ENCODE results near the gene MSANTD2.
"Not testable (repeated sequence)": the region's sequence is repeated elsewhere in the genome, so short reads cannot be mapped to it uniquely, and the experiment has no call there.

The MSANTD2 gene

GRCh38 chr11:124788521-124788920 is 11.7 kb downstream of the MSANTD2 start:
- DNase-seq (ENCODE audit: extremely low spot score), result no peak
- ChIA-PET POLR2A (no interaction called here), CTCF (no interaction called here)
- TF ChIP-seq BHLHE40 (IDR thresholded peaks at IDR 0.05; ENCODE audit: borderline replicate concordance), result no peak
- TF ChIP-seq HDGF (IDR thresholded peaks at IDR 0.05; ENCODE audit: borderline replicate concordance), result no peak
- no peak for TF ChIP-seq LEF1 (IDR thresholded peaks at IDR 0.05; ENCODE audit: borderline replicate concordance)
- no peak for TF ChIP-seq FOXM1 (IDR thresholded peaks at IDR 0.05; ENCODE audit: borderline replicate concordance)
- no peak for TF ChIP-seq ELF4 (IDR thresholded peaks at IDR 0.05)
- no peak for TF ChIP-seq ARNT (IDR thresholded peaks at IDR 0.05)

GRCh38 chr11:124784051-124784450 is 16.2 kb downstream of the MSANTD2 start:
- POLR2A ChIA-PET, result no interaction called here
- no peak for TF ChIP-seq FOXA1 (IDR thresholded peaks at IDR 0.05)
- TF ChIP-seq LEF1 (IDR thresholded peaks at IDR 0.05; ENCODE audit: borderline replicate concordance), result no peak
- no peak for TF ChIP-seq ZNF384 (IDR thresholded peaks at IDR 0.05)
- TF ChIP-seq SP1 (IDR thresholded peaks at IDR 0.05), result no peak
- TF ChIP-seq L3MBTL2 (conservative IDR thresholded peaks at IDR 0.05), result no peak
- TF ChIP-seq SUZ12 (IDR thresholded peaks at IDR 0.05), result no peak
- TF ChIP-seq TARDBP (IDR thresholded peaks at IDR 0.05), result no peak
- TF ChIP-seq FOXM1 (IDR thresholded peaks at IDR 0.05; ENCODE audit: borderline replicate concordance), result no peak
- TF ChIP-seq BHLHE40 (IDR thresholded peaks at IDR 0.05; ENCODE audit: borderline replicate concordance), result no peak
- TF ChIP-seq FOXK2 (IDR thresholded peaks at IDR 0.05), result no peak
- no peak for TF ChIP-seq HDGF (IDR thresholded peaks at IDR 0.05; ENCODE audit: borderline replicate concordance)
- TF ChIP-seq NFRKB (IDR thresholded peaks at IDR 0.05), result no peak
- TF ChIP-seq CTBP1 (IDR thresholded peaks at IDR 0.05; ENCODE audit: borderline replicate concordance), result no peak
- TF ChIP-seq, protein P1, sequence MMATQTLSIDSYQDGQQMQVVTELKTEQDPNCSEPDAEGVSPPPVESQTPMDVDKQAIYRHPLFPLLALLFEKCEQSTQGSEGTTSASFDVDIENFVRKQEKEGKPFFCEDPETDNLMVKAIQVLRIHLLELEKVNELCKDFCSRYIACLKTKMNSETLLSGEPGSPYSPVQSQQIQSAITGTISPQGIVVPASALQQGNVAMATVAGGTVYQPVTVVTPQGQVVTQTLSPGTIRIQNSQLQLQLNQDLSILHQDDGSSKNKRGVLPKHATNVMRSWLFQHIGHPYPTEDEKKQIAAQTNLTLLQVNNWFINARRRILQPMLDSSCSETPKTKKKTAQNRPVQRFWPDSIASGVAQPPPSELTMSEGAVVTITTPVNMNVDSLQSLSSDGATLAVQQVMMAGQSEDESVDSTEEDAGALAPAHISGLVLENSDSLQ (IDR thresholded peaks at IDR 0.05), result no peak
- no peak for TF ChIP-seq ELF4 (IDR thresholded peaks at IDR 0.05)
- no peak for TF ChIP-seq ARNT (IDR thresholded peaks at IDR 0.05)
- CTCF ChIA-PET, result interaction anchor here (1.0 to 1.7 kb wide), 2 partner anchors 9 to 15 kb away, joined by 4 to 6 read pairs; no protein-coding TSS in a partner anchor
- no peak for DNase-seq (ENCODE audit: extremely low spot score)

- no peak for TF ChIP-seq FOXK2 (IDR thresholded peaks at IDR 0.05)
- no peak for TF ChIP-seq ZNF384 (IDR thresholded peaks at IDR 0.05)
- no peak for TF ChIP-seq SP1 (IDR thresholded peaks at IDR 0.05)
- TF ChIP-seq TARDBP (IDR thresholded peaks at IDR 0.05), result no peak
- no peak for TF ChIP-seq HDGF (IDR thresholded peaks at IDR 0.05; ENCODE audit: borderline replicate concordance)
- no peak for TF ChIP-seq ELF4 (IDR thresholded peaks at IDR 0.05)
- no peak for TF ChIP-seq NFRKB (IDR thresholded peaks at IDR 0.05)
- no peak for TF ChIP-seq SUZ12 (IDR thresholded peaks at IDR 0.05)
- TF ChIP-seq FOXM1 (IDR thresholded peaks at IDR 0.05; ENCODE audit: borderline replicate concordance), result no peak
- TF ChIP-seq ARNT (IDR thresholded peaks at IDR 0.05), result no peak
- TF ChIP-seq BHLHE40 (IDR thresholded peaks at IDR 0.05; ENCODE audit: borderline replicate concordance), result no peak
- TF ChIP-seq, protein P1 (IDR thresholded peaks at IDR 0.05), result no peak
- no peak for TF ChIP-seq CTBP1 (IDR thresholded peaks at IDR 0.05; ENCODE audit: borderline replicate concordance)
- no peak for TF ChIP-seq L3MBTL2 (conservative IDR thresholded peaks at IDR 0.05)
- TF ChIP-seq LEF1 (IDR thresholded peaks at IDR 0.05; ENCODE audit: borderline replicate concordance), result no peak
- no peak for TF ChIP-seq FOXA1 (IDR thresholded peaks at IDR 0.05)
- DNase-seq (ENCODE audit: extremely low spot score), result no peak
- ChIA-PET CTCF (interaction anchor here (0.6 to 1.7 kb wide), 3 partner anchors 10 to 159 kb away, joined by 4 to 6 read pairs (median 5); no protein-coding TSS in a partner anchor), POLR2A (no interaction called here)
These were observed 17.2 kb downstream of the MSANTD2 start for GRCh38 chr11:124783002-124783401.

DNA sequence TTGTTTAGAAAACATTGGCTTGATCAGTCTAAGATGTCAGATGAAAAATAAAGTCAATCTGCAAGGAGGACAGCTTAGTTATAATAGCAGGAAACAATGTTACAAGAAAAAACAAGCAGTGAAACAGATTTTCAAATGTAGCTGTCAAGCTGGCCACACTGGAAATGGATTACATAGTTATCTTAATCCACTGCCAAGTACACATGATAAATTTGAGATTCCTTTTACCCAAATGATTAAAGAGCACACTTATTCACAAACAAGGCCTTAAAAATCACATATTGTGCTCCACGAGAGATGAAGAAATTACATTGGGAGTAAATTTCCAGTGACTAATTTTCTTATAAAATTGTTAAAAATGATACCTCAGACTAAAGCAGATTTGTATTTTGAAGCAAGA is 20.6 kb downstream of the MSANTD2 start:
- ChIA-PET POLR2A (interaction anchor here (1.4 kb wide), 1 partner anchor 16 kb away, joined by 3 read pairs; no protein-coding TSS in a partner anchor), CTCF (interaction anchor here (1.7 kb wide), 1 partner anchor 16 kb away, joined by 8 read pairs; no protein-coding TSS in a partner anchor)
- no peak for TF ChIP-seq ELF4 (IDR thresholded peaks at IDR 0.05)
- TF ChIP-seq SUZ12 (IDR thresholded peaks at IDR 0.05), result no peak
- no peak for TF ChIP-seq FOXM1 (IDR thresholded peaks at IDR 0.05; ENCODE audit: borderline replicate concordance)
- TF ChIP-seq LEF1 (IDR thresholded peaks at IDR 0.05; ENCODE audit: borderline replicate concordance), result no peak
- TF ChIP-seq SP1 (IDR thresholded peaks at IDR 0.05), result no peak
- no peak for DNase-seq (ENCODE audit: extremely low spot score)

DNA sequence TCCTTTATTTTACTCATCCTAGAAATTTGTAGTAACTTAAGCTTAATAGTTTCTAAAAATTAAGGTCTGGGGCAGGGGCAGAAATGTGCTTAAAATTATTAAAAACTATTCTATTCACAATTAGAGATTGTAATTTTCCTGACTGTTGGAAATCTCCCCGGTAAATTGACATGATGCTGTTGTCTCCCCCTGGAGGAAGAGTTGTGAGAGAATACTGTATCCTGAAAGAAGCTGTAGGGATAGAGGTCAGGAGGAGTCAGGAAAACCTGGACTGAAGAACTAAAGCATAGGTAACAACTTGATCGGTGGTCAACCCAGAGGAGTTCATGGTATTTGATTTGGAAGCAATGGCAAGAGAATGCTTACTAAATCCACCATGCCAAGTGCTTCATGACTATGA is 21.9 kb downstream of the MSANTD2 start:
- TF ChIP-seq FOXA1 (IDR thresholded peaks at IDR 0.05), result no peak
- no peak for TF ChIP-seq CTBP1 (IDR thresholded peaks at IDR 0.05; ENCODE audit: borderline replicate concordance)
- no peak for TF ChIP-seq HDGF (IDR thresholded peaks at IDR 0.05; ENCODE audit: borderline replicate concordance)
- TF ChIP-seq FOXM1 (IDR thresholded peaks at IDR 0.05; ENCODE audit: borderline replicate concordance), result no peak
- TF ChIP-seq SUZ12 (IDR thresholded peaks at IDR 0.05), result no peak
- no peak for TF ChIP-seq LEF1 (IDR thresholded peaks at IDR 0.05; ENCODE audit: borderline replicate concordance)
- TF ChIP-seq BHLHE40 (IDR thresholded peaks at IDR 0.05; ENCODE audit: borderline replicate concordance), result no peak
- TF ChIP-seq L3MBTL2 (conservative IDR thresholded peaks at IDR 0.05), result no peak
- no peak for TF ChIP-seq SP1 (IDR thresholded peaks at IDR 0.05)
- ChIA-PET CTCF (interaction anchor here (0.8 kb wide), 1 partner anchor 12 kb away, joined by 4 read pairs; no protein-coding TSS in a partner anchor), POLR2A (no interaction called here)
- no peak for DNase-seq (ENCODE audit: extremely low spot score)

DNA sequence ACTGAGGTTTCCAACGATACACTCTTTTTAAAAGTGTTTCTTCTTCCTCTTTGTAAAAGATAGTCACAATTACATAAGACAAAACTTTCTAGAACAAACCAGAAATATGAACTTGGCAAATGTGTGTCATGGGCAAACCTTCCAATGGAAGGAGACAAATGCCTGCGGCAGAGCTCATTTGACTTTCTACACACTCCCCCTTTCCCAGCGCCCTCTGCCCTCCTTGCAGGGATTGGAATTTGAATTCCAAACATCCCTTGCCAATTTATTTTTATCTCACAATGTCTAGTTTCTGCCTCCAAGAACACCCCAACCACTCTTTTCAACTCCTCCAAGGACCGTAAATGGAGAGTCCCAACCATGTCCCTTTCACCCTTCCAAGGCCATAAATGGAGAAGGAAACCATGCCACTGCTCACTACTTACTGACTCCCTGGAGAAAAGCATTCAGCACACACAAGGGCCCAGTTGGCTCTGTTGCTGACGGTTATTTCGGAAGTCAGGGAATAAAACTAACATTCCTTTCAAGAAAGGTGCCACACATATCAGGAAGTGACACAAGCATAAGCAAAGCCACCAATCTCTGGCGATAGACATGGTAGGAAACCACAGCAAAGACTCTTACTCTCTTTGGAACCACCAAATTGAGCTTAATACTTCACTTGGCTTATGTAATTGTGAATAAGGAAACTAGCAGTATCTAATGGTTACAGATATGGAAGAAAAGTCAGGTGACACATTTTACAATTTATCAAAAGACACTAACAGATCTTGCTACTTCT is 23.2 kb downstream of the MSANTD2 start:
- no peak for DNase-seq (ENCODE audit: extremely low spot score)
- ChIA-PET POLR2A (no interaction called here), CTCF (no interaction called here)
- TF ChIP-seq FOXK2 (IDR thresholded peaks at IDR 0.05) (no peak), SP1 (IDR thresholded peaks at IDR 0.05) (no peak), ELF4 (IDR thresholded peaks at IDR 0.05) (no peak), NFRKB (IDR thresholded peaks at IDR 0.05) (no peak), ZNF384 (IDR thresholded peaks at IDR 0.05) (no peak), SUZ12 (IDR thresholded peaks at IDR 0.05) (no peak), FOXA1 (IDR thresholded peaks at IDR 0.05) (no peak), ARNT (IDR thresholded peaks at IDR 0.05) (no peak), HDGF (IDR thresholded peaks at IDR 0.05; ENCODE audit: borderline replicate concordance) (no peak), CTBP1 (IDR thresholded peaks at IDR 0.05; ENCODE audit: borderline replicate concordance) (no peak), L3MBTL2 (conservative IDR thresholded peaks at IDR 0.05) (no peak), LEF1 (IDR thresholded peaks at IDR 0.05; ENCODE audit: borderline replicate concordance) (no peak), TARDBP (IDR thresholded peaks at IDR 0.05) (no peak), FOXM1 (IDR thresholded peaks at IDR 0.05; ENCODE audit: borderline replicate concordance) (no peak), BHLHE40 (IDR thresholded peaks at IDR 0.05; ENCODE audit: borderline replicate concordance) (no peak)
- TF ChIP-seq, protein P1 (IDR thresholded peaks at IDR 0.05), result no peak

DNA sequence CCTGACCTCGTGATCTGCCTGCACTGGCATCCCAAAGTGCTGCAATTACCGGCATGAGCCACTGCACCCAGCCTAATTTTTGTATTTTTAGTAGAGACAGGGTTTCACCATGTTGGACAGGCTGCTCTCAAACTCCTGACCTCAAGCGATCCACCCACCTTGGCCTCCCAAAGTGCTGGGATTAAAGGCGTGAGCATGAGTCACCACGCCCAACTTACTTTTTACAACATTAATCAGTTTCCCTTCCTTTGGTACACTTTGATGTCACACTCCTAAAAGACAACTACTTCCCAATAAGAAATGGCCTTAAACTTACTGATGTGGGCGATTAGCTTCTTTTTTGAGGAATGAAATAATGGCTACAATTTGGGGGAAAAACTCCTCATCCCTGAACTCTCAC is 29.2 kb downstream of the MSANTD2 start:
- CTCF ChIA-PET, result interaction anchor here (0.7 kb wide), 1 partner anchor 8 kb away, joined by 3 read pairs; no protein-coding TSS in a partner anchor
- DNase-seq (ENCODE audit: extremely low spot score); POLR2A ChIA-PET: not testable (repeated sequence)
